B cell (primary cell): Measurements from ENCODE around the gene TTLL11. TPM values are rescaled to one million over a fixed set of nuclear protein-coding genes. Genes with fewer than 3 reads are reported as not detected.

Experiments
- ATAC-seq: fragments of 200-7000 bp; cut with Tn5 transposase; one replicate; pipeline ENCODE4 v1.10.0; 2021; ENCODE audit warnings: low read depth, mild to moderate bottlenecking, moderate number of reproducible peaks, moderate library complexity
- CTCF ChIA-PET: fragments of 350-600 bp; sonication (Branson Sonifier 250); formaldehyde crosslinking; loops from one replicate; lab custom pipeline; 2021; ENCODE audit warnings: antibody characterized with exemption, inconsistent platforms; lab: Charles Lee
- POLR2A ChIA-PET: fragments of 350-600 bp; sonication (Branson Sonifier 250); formaldehyde crosslinking; loops from one replicate; lab custom pipeline; 2021; ENCODE audit warnings: antibody characterized with exemption; lab: Charles Lee
- DNase-seq: peaks from one replicate; pipeline ENCODE4 v3.0.0; 2013
- H2AFZ ChIP-seq: 2 replicates; pipeline ENCODE4 v1.6.1; 2012; ENCODE audit warnings: mild to moderate bottlenecking, low read depth, low read length; ENCODE audit not compliant: insufficient read depth, poor library complexity, severe bottlenecking
- H3K27ac ChIP-seq, 2 donors: 1 replicate in 1 of 2; 2 replicates in 1 of 2; pipeline ENCODE4 v1.5.1; 2012 to 2013; ENCODE audit warnings: low read length in 2 of 2, mild to moderate bottlenecking in 2 of 2, moderate library complexity in 1 of 2
- H3K27me3 ChIP-seq, 4 experiments: fragments of 200-600 bp in 1 of 4; sonication (generic) in 1 of 4; replicated peaks in 1 of 4; 1 replicate in 2 of 4; 2 replicates in 2 of 4; pipeline versions ENCODE4 v1.6.1 to v1.7.0; 2013 to 2016; ENCODE audit warnings: low read length in 3 of 4, mild to moderate bottlenecking in 2 of 4, mixed read lengths in 1 of 4, moderate library complexity in 1 of 4; ENCODE audit not compliant: insufficient read depth in 4 of 4, control insufficient read depth in 3 of 4; ENCODE audit errors: control extremely low read depth in 1 of 4
- H3K36me3 ChIP-seq, 2 experiments: replicated peaks in 1 of 2; 1 replicate in 1 of 2; 2 replicates in 1 of 2; pipeline versions ENCODE4 v1.6.1 to v1.7.1; 2013; ENCODE audit warnings: low read length in 1 of 2; ENCODE audit not compliant: insufficient read depth in 2 of 2, control insufficient read depth in 1 of 2; ENCODE audit errors: control extremely low read depth in 1 of 2, extremely low read depth in 1 of 2
- H3K4me1 ChIP-seq, 2 donors: fragments of 200-600 bp in 1 of 2; sonication (generic) in 1 of 2; 1 replicate in 1 of 2; 2 replicates in 1 of 2; pipeline versions ENCODE4 v1.5.1 to v1.6.1; 2013 to 2017; ENCODE audit warnings: low read length in 2 of 2; ENCODE audit not compliant: control insufficient read depth in 2 of 2, insufficient read depth in 2 of 2
- H3K4me2 ChIP-seq: replicated peaks from 2 replicates; pipeline ENCODE3; 2012; ENCODE audit warnings: mild to moderate bottlenecking, low read depth, low read length; ENCODE audit not compliant: poor library complexity, severe bottlenecking
- H3K4me3 ChIP-seq, 5 experiments: fragments of 200-600 bp in 1 of 5; sonication (generic) in 1 of 5; 1 replicate in 3 of 5; 2 replicates in 2 of 5; pipeline versions ENCODE4 v1.5.1 to v1.7.0; 2011 to 2016; ENCODE audit warnings: low read length in 4 of 5, mild to moderate bottlenecking in 4 of 5, low read depth in 2 of 5, control low read depth in 1 of 5, moderate library complexity in 1 of 5; ENCODE audit not compliant: insufficient read depth in 1 of 5; ENCODE audit errors: control extremely low read depth in 1 of 5, extremely low read depth in 1 of 5
- H3K79me2 ChIP-seq: fragments of 200-600 bp; sonication (generic); one replicate; pipeline ENCODE4 v1.6.0; 2016; ENCODE audit warnings: low read length; ENCODE audit not compliant: control insufficient read depth, insufficient read depth
- H3K9ac ChIP-seq: fragments of 200-600 bp; sonication (generic); 2 replicates; pipeline ENCODE4 v1.6.1; 2017; ENCODE audit warnings: mild to moderate bottlenecking, low read length, moderate library complexity
- H3K9me3 ChIP-seq, 3 donors: one replicate each; pipeline versions ENCODE4 v1.6.1 to v1.7.1; 2013; ENCODE audit warnings: low read length in 2 of 3; ENCODE audit not compliant: control insufficient read depth in 2 of 3, insufficient read depth in 1 of 3; ENCODE audit errors: control extremely low read depth in 1 of 3
- H4K20me1 ChIP-seq: 2 replicates; pipeline ENCODE4 v1.6.0; 2012; ENCODE audit warnings: mild to moderate bottlenecking, low read length; ENCODE audit not compliant: insufficient read depth, control insufficient read depth, poor library complexity, severe bottlenecking
- H3K27ac Mint-ChIP-seq: one replicate; pipeline ENCODE4 v1.8.0; 2021; ENCODE audit warnings: mixed read lengths
- H3K27me3 Mint-ChIP-seq: one replicate; pipeline ENCODE4 v1.8.0; 2021; ENCODE audit warnings: mixed read lengths
- H3K4me1 Mint-ChIP-seq: one replicate; pipeline ENCODE4 v1.8.0; 2021; ENCODE audit warnings: mixed read lengths
- H3K4me3 Mint-ChIP-seq: one replicate; pipeline ENCODE4 v1.8.0; 2021; ENCODE audit warnings: mixed read lengths
- H3K9me3 Mint-ChIP-seq: one replicate; pipeline ENCODE4 v1.8.0; 2022; ENCODE audit warnings: mixed read lengths; ENCODE audit not compliant: insufficient read depth
- CTCF ChIP-seq: fragments of 200-600 bp; IDR thresholded peaks from one replicate; pipeline ENCODE4 v1.8.0; 2022; ENCODE audit warnings: antibody characterized with exemption, mild to moderate bottlenecking
- EZH2 ChIP-seq: IDR thresholded peaks from 2 replicates; pipeline ENCODE4 v1.6.1; 2012; ENCODE audit warnings: borderline replicate concordance, low read depth, mild to moderate bottlenecking, moderate library complexity, low read length; ENCODE audit not compliant: insufficient read depth, poor library complexity, severe bottlenecking
- WGBS: methylation state at CpG from one replicate; pipeline ENCODE4 v1.1.5; 2013; ENCODE audit warnings: missing lambda C conversion rate; ENCODE audit not compliant: insufficient coverage; 5-methylcytosine and 5-hydroxymethylcytosine counted together
- intact Hi-C: fragments of 100-400 bp; cut with micrococcal nuclease; formaldehyde crosslinking; loops from one replicate; pipeline ENCODE4 v1.10.0; 2022
- polyA plus RNA-seq: library from polyadenylated mRNA; depleted of rRNA; stranded (reverse); fragments of >200 nt; gene quantifications from 2 replicates; pipeline ENCODE4 v1.2.3, GENCODE V29; 2012
- total RNA-seq, 2 donors: library from RNA; stranded (reverse); fragments of 120-200 nt in 1 of 2; gene quantifications; 1 replicate in 1 of 2; 2 replicates in 1 of 2; pipeline versions ENCODE4 v1.2.3 to v1.2.4, GENCODE V29; 2013 to 2022

TTLL11 gene
- total and polyA plus RNA-seq, 2 donors (not counting 1 experiment from before 2014, with no cell fraction given), result 3.6 to 3.8 TPM

GRCh38 chr9:122040561-122041242 is 52.4 kb downstream of the TTLL11 start:
- no peak overlapping the region for H3K27ac ChIP-seq
- H3K4me1 Mint-ChIP-seq, result peaks cover 6% of the 10 kb centered on the region
- H3K9me3 ChIP-seq, result peaks cover 0 to 5% (median 3%) of the 10 kb centered on the region in 3 donors
- peak; percentile 21 for DNase-seq
- H4K20me1 ChIP-seq, result peaks cover 7% of the 10 kb centered on the region
- H3K9me3 Mint-ChIP-seq, result peaks cover 5% of the 10 kb centered on the region
- no peak overlapping the region for H3K4me3 Mint-ChIP-seq
- peaks cover 0 to 8% of the 10 kb centered on the region in 2 donors for H3K4me1 ChIP-seq
- peak; percentile 21 for ATAC-seq
- no peak overlapping the region for H2AFZ ChIP-seq
- intact Hi-C loops, result no loop called here
- no peak overlapping the region for H3K27ac Mint-ChIP-seq
- peaks cover 55% of the 10 kb centered on the region for H3K27me3 Mint-ChIP-seq
- no peak overlapping the region for H3K4me2 ChIP-seq
- no peak overlapping the region for H3K9ac ChIP-seq
- ChIA-PET POLR2A (no interaction called here), CTCF (no interaction called here)
- TF ChIP-seq EZH2, result no peak
- no peak for TF ChIP-seq CTCF
- no peak overlapping the region for H3K4me3 ChIP-seq
- peaks cover 2 to 6% of the 10 kb centered on the region in 2 experiments for H3K36me3 ChIP-seq
- WGBS, result no CpG with 5 or more reads among the region's 1 CpG
- peaks cover 3% of the 10 kb centered on the region for H3K79me2 ChIP-seq
- H3K27me3 ChIP-seq, result peaks cover 0 to 46% (median 37%) of the 10 kb centered on the region in 4 experiments

- ATAC-seq (no peak), DNase-seq (no peak)
- Histone ChIP-seq H4K20me1 (peaks cover 7% of the 10 kb centered on the region), H3K4me2 (no peak overlapping the region), H3K79me2 (no peaks in the 10 kb centered on the region), H2AFZ (no peak overlapping the region), H3K9me3 (peaks cover 0 to 5% (median 3%) of the 10 kb centered on the region in 3 donors), H3K27ac (no peak overlapping the region), H3K36me3 (peaks cover 2 to 6% of the 10 kb centered on the region in 2 experiments), H3K9ac (no peak overlapping the region), H3K4me1 (peaks cover 0 to 8% of the 10 kb centered on the region in 2 donors), H3K4me3 (no peak overlapping the region), H3K27me3 (peaks cover 0 to 54% (median 37%) of the 10 kb centered on the region in 4 experiments)
- intact Hi-C loops, result no loop called here
- H3K9me3 Mint-ChIP-seq, result peaks cover 4% of the 10 kb centered on the region
- CTCF ChIA-PET, result no interaction called here
- H3K27ac Mint-ChIP-seq, result no peak overlapping the region
- no peak overlapping the region for H3K4me3 Mint-ChIP-seq
- H3K27me3 Mint-ChIP-seq, result peaks cover 50% of the 10 kb centered on the region
- WGBS, result 100% methylated on average over 2 of the region's 6 CpGs
- H3K4me1 Mint-ChIP-seq, result peaks cover 6% of the 10 kb centered on the region
- TF ChIP-seq EZH2 (no peak), CTCF (no peak)
- POLR2A ChIA-PET, result no interaction called here
Observed at GRCh38 chr9:122039234-122039633, 53.9 kb downstream of the TTLL11 start.
